IMR-90 (cell line): ENCODE results near the gene ABCF1.

Experiments
- CEBPB ChIP-seq: IDR thresholded peaks from 2 replicates; pipeline ENCODE4 v1.6.1; 2012; ENCODE audit warnings: low read depth, low read length, improper control_type of control experiment
- CHD1 ChIP-seq: IDR thresholded peaks from 2 replicates; pipeline ENCODE4 v1.6.1; 2012; ENCODE audit warnings: low read depth, low read length, improper control_type of control experiment
- CTCF ChIP-seq: conservative IDR thresholded peaks from 2 replicates; pipeline ENCODE4 v1.5.1; 2012; ENCODE audit warnings: mild to moderate bottlenecking, low read depth, low read length, improper control_type of control experiment
- FOS ChIP-seq: fragments of 150-350 bp; IDR thresholded peaks from 2 replicates; pipeline ENCODE4 v1.6.1; 2016; ENCODE audit warnings: low read depth, low read length
- MXI1 ChIP-seq: IDR thresholded peaks from 2 replicates; pipeline ENCODE4 v1.6.1; 2012; ENCODE audit warnings: low read depth, mild to moderate bottlenecking, low read length, moderate library complexity, borderline replicate concordance
- POLR2A ChIP-seq: IDR thresholded peaks from 2 replicates; pipeline ENCODE4 v1.6.1; 2012; ENCODE audit warnings: mild to moderate bottlenecking, low read depth, low read length
- RAD21 ChIP-seq: IDR thresholded peaks from 2 replicates; pipeline ENCODE4 v1.6.1; 2012; ENCODE audit warnings: low read length, improper control_type of control experiment
- RCOR1 ChIP-seq: IDR thresholded peaks from 2 replicates; pipeline ENCODE4 v1.6.1; 2012; ENCODE audit warnings: mild to moderate bottlenecking, low read length, improper control_type of control experiment; ENCODE audit not compliant: insufficient replicate concordance
- SMC3 ChIP-seq: fragments of 150-350 bp; IDR thresholded peaks from 2 replicates; pipeline ENCODE4 v1.6.1; 2016; ENCODE audit warnings: low read depth, mild to moderate bottlenecking, antibody characterized with exemption, low read length, moderate library complexity
- USF2 ChIP-seq: fragments of 150-350 bp; IDR thresholded peaks from 2 replicates; pipeline ENCODE4 v1.6.1; 2017; ENCODE audit warnings: mild to moderate bottlenecking, antibody characterized with exemption, low read length, low read depth

GRCh38 chr6:30541515-30542403 lies 29.5 kb upstream of the ABCF1 start:
- TF ChIP-seq CTCF (peak; percentile 91), USF2 (no peak), POLR2A (no peak), MXI1 (no peak), CEBPB (no peak), SMC3 (peak; percentile 71), RAD21 (peak; percentile 69), FOS (no peak), CHD1 (no peak), RCOR1 (no peak)
